ENCODE measurements around the gene NELFCD. TPM values are rescaled to one million over a fixed set of nuclear protein-coding genes. Genes with fewer than 3 reads are reported as not detected.
A peak's percentile ranks its signal among the peaks of the same experiment; 100 is the strongest.
"Not testable (repeated sequence)": the region's sequence is repeated elsewhere in the genome, so short reads cannot be mapped to it uniquely, and the experiment has no call there.

Gene NELFCD
- 83.9 TPM for polyA plus RNA-seq (2013, experiment 1 of 2)
- 79.0 TPM for polyA plus RNA-seq (2013, experiment 2 of 2)

DNA sequence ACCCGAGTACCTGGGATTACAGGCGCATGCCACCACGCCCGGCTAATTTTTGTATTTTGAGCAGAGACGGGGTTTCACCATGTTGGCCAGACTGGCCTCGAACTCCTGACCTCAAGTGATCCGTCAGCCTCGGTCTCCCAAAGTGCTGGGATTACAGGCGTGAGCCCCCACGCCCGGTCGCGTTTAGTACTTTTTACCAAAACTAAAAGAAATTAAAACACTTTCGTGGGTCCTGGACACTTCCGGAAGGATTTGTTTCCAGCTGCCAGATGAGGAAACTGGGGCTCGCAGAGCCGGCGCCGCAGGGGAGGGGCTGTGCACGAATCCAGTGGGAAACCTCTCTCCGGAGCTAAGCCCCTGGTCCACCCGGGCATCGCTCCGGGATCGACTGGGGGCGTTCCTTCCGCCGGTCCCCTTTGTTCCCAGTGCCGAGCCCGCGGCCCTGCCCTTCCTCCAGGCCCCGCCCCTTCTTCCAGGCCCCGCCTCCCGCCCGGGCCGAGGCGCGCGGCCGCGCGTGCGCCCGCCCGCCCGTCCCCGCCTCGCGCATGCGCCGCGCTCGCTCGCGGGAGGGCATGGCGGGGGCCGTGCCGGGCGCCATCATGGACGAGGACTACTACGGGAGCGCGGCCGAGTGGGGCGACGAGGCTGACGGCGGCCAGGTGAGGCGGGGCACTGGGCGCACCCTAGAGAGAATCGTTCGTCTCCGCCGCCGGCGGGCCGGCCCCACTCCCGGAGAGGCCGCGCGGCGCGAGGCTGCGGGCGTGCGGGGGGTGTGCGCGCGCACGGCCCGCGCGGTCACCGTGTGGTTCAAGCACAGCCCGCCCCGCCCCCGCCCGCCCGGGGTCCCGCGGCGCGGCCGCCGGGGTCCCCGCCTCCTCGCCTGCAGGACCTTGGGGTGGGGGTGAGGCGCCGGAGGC, at the start of gene NELFCD:
TSS of gene NELFCD (plus strand) at position 546 of the 917 bp plus-strand sequence. CDS start at position 600, 54 bp downstream.
- WGBS, 2 experiments (ENCODE audit: insufficient coverage in 2 of 2) = 18 to 24% methylated on average over 53 to 71 of the region's 109 CpGs
- H3K4me3 ChIP-seq (ENCODE audit: extremely low read depth, insufficient read depth, low read length, poor library complexity, severe bottlenecking) = peak within 1 kb of the TSS; percentile 77
- peaks cover 7% of the 10 kb centered on the region for H3K4me1 ChIP-seq (ENCODE audit: control insufficient read depth, insufficient read depth, low read length, poor library complexity, severe bottlenecking)
- H3K9me3 ChIP-seq (ENCODE audit: control insufficient read depth, low read length) = peaks cover 4% of the 10 kb centered on the region
- peaks cover 10% of the 10 kb centered on the region for H3K36me3 ChIP-seq (ENCODE audit: control insufficient read depth, insufficient read depth, low read length)
- H3K27ac ChIP-seq (ENCODE audit: low read depth, low read length, severe bottlenecking) = peak within 1 kb of the TSS; percentile 53

- H3K4me3 ChIP-seq (ENCODE audit: extremely low read depth, insufficient read depth, low read length, poor library complexity, severe bottlenecking) = no peak overlapping the region
- no peaks in the 10 kb centered on the region for H3K36me3 ChIP-seq (ENCODE audit: control insufficient read depth, insufficient read depth, low read length)
- no peaks in the 10 kb centered on the region for H3K4me1 ChIP-seq (ENCODE audit: control insufficient read depth, insufficient read depth, low read length, poor library complexity, severe bottlenecking)
- no peaks in the 10 kb centered on the region for H3K9me3 ChIP-seq (ENCODE audit: control insufficient read depth, low read length)
- H3K27ac ChIP-seq (ENCODE audit: low read depth, low read length, severe bottlenecking) = no peak overlapping the region
- 84 to 89% methylated on average over 5 of the region's 5 CpGs for WGBS, 2 experiments (ENCODE audit: insufficient coverage in 2 of 2)
Observed at GRCh38 chr20:58932170-58932569, 48.9 kb upstream of the NELFCD start.

DNA sequence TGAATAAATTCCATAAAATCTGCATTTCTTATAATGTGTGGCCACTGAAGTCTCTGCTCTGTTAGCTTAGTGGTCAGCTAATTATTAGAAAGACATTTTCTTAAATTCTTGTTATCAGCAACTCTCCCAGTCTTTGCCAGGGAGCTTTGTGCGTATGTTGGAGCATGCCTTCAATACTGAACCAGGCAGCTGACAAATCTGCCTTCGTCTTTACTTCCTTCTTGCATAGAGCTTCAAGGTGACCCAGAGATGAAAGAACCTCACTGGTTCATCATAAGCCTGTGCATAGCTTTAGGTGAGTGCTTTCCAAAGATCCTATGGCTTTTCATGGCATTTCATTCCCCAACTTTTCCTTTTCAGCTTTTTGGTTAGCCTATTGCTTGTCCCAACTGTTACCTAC, 43.0 kb upstream of the NELFCD start:
- H3K4me1 ChIP-seq (ENCODE audit: control insufficient read depth, insufficient read depth, low read length, poor library complexity, severe bottlenecking) = no peaks in the 10 kb centered on the region
- no peak overlapping the region for H3K4me3 ChIP-seq (ENCODE audit: extremely low read depth, insufficient read depth, low read length, poor library complexity, severe bottlenecking)
- 90 to 100% methylated on average over 2 of the region's 2 CpGs for WGBS, 2 experiments (ENCODE audit: insufficient coverage in 2 of 2)
- no peaks in the 10 kb centered on the region for H3K9me3 ChIP-seq (ENCODE audit: control insufficient read depth, low read length)
- no peak overlapping the region for H3K27ac ChIP-seq (ENCODE audit: low read depth, low read length, severe bottlenecking)
- no peaks in the 10 kb centered on the region for H3K36me3 ChIP-seq (ENCODE audit: control insufficient read depth, insufficient read depth, low read length)

GRCh38 chr20:58938541-58938940, 42.5 kb upstream of the NELFCD start:
- no peaks in the 10 kb centered on the region for H3K9me3 ChIP-seq (ENCODE audit: control insufficient read depth, low read length)
- H3K27ac ChIP-seq (ENCODE audit: low read depth, low read length, severe bottlenecking) = no peak overlapping the region
- WGBS, 2 experiments (ENCODE audit: insufficient coverage in 2 of 2) = 100% methylated on average over 1 of the region's 1 CpG; no CpG with 5 or more reads in 1 of the 2 experiments
- no peaks in the 10 kb centered on the region for H3K4me1 ChIP-seq (ENCODE audit: control insufficient read depth, insufficient read depth, low read length, poor library complexity, severe bottlenecking)
- H3K36me3 ChIP-seq (ENCODE audit: control insufficient read depth, insufficient read depth, low read length) = no peaks in the 10 kb centered on the region
- H3K4me3 ChIP-seq (ENCODE audit: extremely low read depth, insufficient read depth, low read length, poor library complexity, severe bottlenecking) = no peak overlapping the region

GRCh38 chr20:58941471-58941870, 39.6 kb upstream of the NELFCD start:
- H3K36me3 ChIP-seq (ENCODE audit: control insufficient read depth, insufficient read depth, low read length) = no peaks in the 10 kb centered on the region
- WGBS, 2 experiments (ENCODE audit: insufficient coverage in 2 of 2) = 90% methylated on average over 2 of the region's 3 CpGs; no CpG with 5 or more reads in 1 of the 2 experiments

GRCh38 chr20:58942549-58942948, 38.5 kb upstream of the NELFCD start:
- no peaks in the 10 kb centered on the region for H3K9me3 ChIP-seq (ENCODE audit: control insufficient read depth, low read length)
- H3K4me3 ChIP-seq (ENCODE audit: extremely low read depth, insufficient read depth, low read length, poor library complexity, severe bottlenecking) = no peak overlapping the region
- H3K36me3 ChIP-seq (ENCODE audit: control insufficient read depth, insufficient read depth, low read length) = no peaks in the 10 kb centered on the region
- no peak overlapping the region for H3K27ac ChIP-seq (ENCODE audit: low read depth, low read length, severe bottlenecking)
- 83 to 89% methylated on average over 3 of the region's 4 CpGs for WGBS, 2 experiments (ENCODE audit: insufficient coverage in 2 of 2)
- H3K4me1 ChIP-seq (ENCODE audit: control insufficient read depth, insufficient read depth, low read length, poor library complexity, severe bottlenecking) = no peaks in the 10 kb centered on the region

More at GRCh38 chr20:58941471-58941870, 39.6 kb upstream of the NELFCD start:
- H3K4me3 ChIP-seq (ENCODE audit: extremely low read depth, insufficient read depth, low read length, poor library complexity, severe bottlenecking) = no peak overlapping the region
- H3K27ac ChIP-seq (ENCODE audit: low read depth, low read length, severe bottlenecking) = no peak overlapping the region
- H3K9me3 ChIP-seq (ENCODE audit: control insufficient read depth, low read length) = no peaks in the 10 kb centered on the region
- no peaks in the 10 kb centered on the region for H3K4me1 ChIP-seq (ENCODE audit: control insufficient read depth, insufficient read depth, low read length, poor library complexity, severe bottlenecking)

- Histone ChIP-seq H3K4me3 (ENCODE audit: extremely low read depth, insufficient read depth, low read length, poor library complexity, severe bottlenecking) (no peak overlapping the region), H3K36me3 (ENCODE audit: control insufficient read depth, insufficient read depth, low read length) (no peaks in the 10 kb centered on the region), H3K9me3 (ENCODE audit: control insufficient read depth, low read length) (no peaks in the 10 kb centered on the region), H3K4me1 (ENCODE audit: control insufficient read depth, insufficient read depth, low read length, poor library complexity, severe bottlenecking) (no peaks in the 10 kb centered on the region), H3K27ac (ENCODE audit: low read depth, low read length, severe bottlenecking) (no peak overlapping the region)
- WGBS, 2 experiments (ENCODE audit: insufficient coverage in 2 of 2) = 72 to 86% methylated on average over 3 to 5 of the region's 5 CpGs
Observed at GRCh38 chr20:58944610-58945009, 36.4 kb upstream of the NELFCD start.

GRCh38 chr20:58945965-58946631, 35.0 kb upstream of the NELFCD start:
- Histone ChIP-seq H3K36me3 (ENCODE audit: control insufficient read depth, insufficient read depth, low read length) (no peaks in the 10 kb centered on the region), H3K4me3 (ENCODE audit: extremely low read depth, insufficient read depth, low read length, poor library complexity, severe bottlenecking) (no peak overlapping the region), H3K9me3 (ENCODE audit: control insufficient read depth, low read length) (no peaks in the 10 kb centered on the region), H3K27ac (ENCODE audit: low read depth, low read length, severe bottlenecking) (no peak overlapping the region), H3K4me1 (ENCODE audit: control insufficient read depth, insufficient read depth, low read length, poor library complexity, severe bottlenecking) (no peaks in the 10 kb centered on the region)
- WGBS, 2 experiments (ENCODE audit: insufficient coverage in 2 of 2) = 85 to 87% methylated on average over 7 to 9 of the region's 10 CpGs

GRCh38 chr20:58947797-58948388, 33.2 kb upstream of the NELFCD start:
- 88 to 97% methylated on average over 4 of the region's 7 CpGs for WGBS, 2 experiments (ENCODE audit: insufficient coverage in 2 of 2)
- not testable (repeated sequence) for H3K4me3 ChIP-seq (ENCODE audit: extremely low read depth, insufficient read depth, low read length, poor library complexity, severe bottlenecking); H3K27ac ChIP-seq (ENCODE audit: low read depth, low read length, severe bottlenecking); H3K9me3 ChIP-seq (ENCODE audit: control insufficient read depth, low read length); H3K36me3 ChIP-seq (ENCODE audit: control insufficient read depth, insufficient read depth, low read length); H3K4me1 ChIP-seq (ENCODE audit: control insufficient read depth, insufficient read depth, low read length, poor library complexity, severe bottlenecking)

- no peak overlapping the region for H3K4me3 ChIP-seq (ENCODE audit: extremely low read depth, insufficient read depth, low read length, poor library complexity, severe bottlenecking)
- 93% methylated on average over 3 of the region's 5 CpGs; no CpG with 5 or more reads in 1 of the 2 experiments for WGBS, 2 experiments (ENCODE audit: insufficient coverage in 2 of 2)
- H3K36me3 ChIP-seq (ENCODE audit: control insufficient read depth, insufficient read depth, low read length) = no peaks in the 10 kb centered on the region
- no peak overlapping the region for H3K27ac ChIP-seq (ENCODE audit: low read depth, low read length, severe bottlenecking)
- H3K4me1 ChIP-seq (ENCODE audit: control insufficient read depth, insufficient read depth, low read length, poor library complexity, severe bottlenecking) = no peaks in the 10 kb centered on the region
- H3K9me3 ChIP-seq (ENCODE audit: control insufficient read depth, low read length) = no peaks in the 10 kb centered on the region
Observed at GRCh38 chr20:58950603-58951002, 30.5 kb upstream of the NELFCD start.
